Lower leg skin (tissue), 3 donors: ENCODE data around the gene HKDC1.

Source experiments
- CTCF ChIP-seq, 3 donors: fragments of 450-650 bp; IDR thresholded peaks; one replicate each; pipeline ENCODE4 v1.5.1; 2016; ENCODE audit warnings: antibody characterized with exemption in 3 of 3, mild to moderate bottlenecking in 3 of 3, moderate library complexity in 2 of 3
- POLR2A ChIP-seq, 2 donors: fragments of 450-650 bp; IDR thresholded peaks; one replicate each; pipeline ENCODE4 v1.6.1; 2016 to 2017; ENCODE audit warnings: antibody characterized with exemption in 2 of 2, mild to moderate bottlenecking in 1 of 2, moderate library complexity in 1 of 2

- no peak for TF ChIP-seq CTCF (IDR thresholded peaks at IDR 0.05)
- TF ChIP-seq POLR2A (IDR thresholded peaks at IDR 0.05), result no peak
Observed at GRCh38 chr10:69201045-69201444, 19.1 kb upstream of the HKDC1 start.
